ENCODE data around the gene LARGE2. TPM values are rescaled to one million over a fixed set of nuclear protein-coding genes. Genes with fewer than 3 reads are reported as not detected.

The LARGE2 gene
- total and polyA plus RNA-seq, 9 of the 15 experiments (the other 6 are each of a cell fraction or from before 2014, with no cell fraction given), result 0.56 to 14.1 (median 6.6) TPM

DNA sequence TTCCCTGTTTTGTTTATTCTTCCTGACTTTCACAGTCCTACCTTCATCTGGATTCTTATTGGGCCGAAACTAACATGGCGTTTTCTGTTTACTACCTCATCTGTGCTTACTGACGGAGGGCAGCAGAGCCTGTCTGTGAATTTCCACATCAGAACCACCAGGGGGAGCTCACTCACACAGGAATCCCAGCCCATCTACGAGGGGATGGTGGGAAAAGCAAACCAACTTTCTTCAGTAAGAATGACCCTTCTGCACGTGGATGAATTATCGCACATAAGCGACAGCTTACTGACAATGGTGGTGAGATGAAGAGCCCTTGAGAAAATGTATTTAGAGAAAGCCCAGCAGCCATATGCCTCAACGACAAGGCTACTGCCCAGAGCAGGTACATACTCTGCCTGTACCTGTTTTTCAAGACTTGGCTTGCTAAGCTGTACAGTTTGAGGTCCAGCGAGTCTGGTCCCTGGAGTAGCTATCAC, 42.5 kb downstream of the LARGE2 start (continued):
- TF ChIP-seq, protein P1, sequence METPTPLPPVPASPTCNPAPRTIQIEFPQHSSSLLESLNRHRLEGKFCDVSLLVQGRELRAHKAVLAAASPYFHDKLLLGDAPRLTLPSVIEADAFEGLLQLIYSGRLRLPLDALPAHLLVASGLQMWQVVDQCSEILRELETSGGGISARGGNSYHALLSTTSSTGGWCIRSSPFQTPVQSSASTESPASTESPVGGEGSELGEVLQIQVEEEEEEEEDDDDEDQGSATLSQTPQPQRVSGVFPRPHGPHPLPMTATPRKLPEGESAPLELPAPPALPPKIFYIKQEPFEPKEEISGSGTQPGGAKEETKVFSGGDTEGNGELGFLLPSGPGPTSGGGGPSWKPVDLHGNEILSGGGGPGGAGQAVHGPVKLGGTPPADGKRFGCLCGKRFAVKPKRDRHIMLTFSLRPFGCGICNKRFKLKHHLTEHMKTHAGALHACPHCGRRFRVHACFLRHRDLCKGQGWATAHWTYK (CRISPR knock-in tag; IDR thresholded peaks at IDR 0.05), result no peak
- TF ChIP-seq ZEB2 (IDR thresholded peaks at IDR 0.05) (no peak), NONO (IDR thresholded peaks at IDR 0.05; ENCODE audit: low read depth in 2 of 2, low read length in 1 of 2) (no peak), ZC3H8 (IDR thresholded peaks at IDR 0.05) (no peak), ZNF644 (tag; IDR thresholded peaks at IDR 0.05; ENCODE audit: low read depth) (no peak), JUND (IDR thresholded peaks at IDR 0.05; ENCODE audit: borderline replicate concordance, low read depth, low read length) (peak; percentile 35; the same call in 1 of the 2 replicates), JUND (tag; IDR thresholded peaks at IDR 0.05; ENCODE audit: borderline replicate concordance, low read depth, low read length) (peak; percentile 40; the same call in 1 of the 3 replicates), WHSC1 (IDR thresholded peaks at IDR 0.05; ENCODE audit: low read length) (no peak), E2F3 (CRISPR knock-in tag; IDR thresholded peaks at IDR 0.05) (no peak), U2AF2 (optimal IDR thresholded peaks at IDR 0.05; ENCODE audit: low read depth, low read length) (no peak), HDAC1 (IDR thresholded peaks at IDR 0.05) (no peak), FOXA3 (CRISPR knock-in tag; conservative IDR thresholded peaks at IDR 0.05 in 1 of 2, IDR thresholded peaks at IDR 0.05 in 1 of 2) (no peak), BRCA1 (IDR thresholded peaks at IDR 0.05) (no peak), BRCA1 (CRISPR knock-in tag; IDR thresholded peaks at IDR 0.05) (no peak), PURB (CRISPR knock-in tag; IDR thresholded peaks at IDR 0.05; ENCODE audit: low read depth) (no peak), ADNP (tag; IDR thresholded peaks at IDR 0.05) (no peak), POLR3A (IDR thresholded peaks at IDR 0.05; ENCODE audit: borderline replicate concordance, extremely low read depth, insufficient read depth, insufficient read length) (no peak), MCM3 (IDR thresholded peaks at IDR 0.05) (no peak), ZNF121 (CRISPR knock-in tag; conservative IDR thresholded peaks at IDR 0.05) (no peak), RFX7 (CRISPR knock-in tag; IDR thresholded peaks at IDR 0.05) (no peak), ZC3H4 (CRISPR knock-in tag; IDR thresholded peaks at IDR 0.05; ENCODE audit: borderline replicate concordance) (no peak), ZNF12 (CRISPR knock-in tag; IDR thresholded peaks at IDR 0.05) (no peak), ZFX (CRISPR knock-in tag; IDR thresholded peaks at IDR 0.05) (no peak), ZKSCAN8 (CRISPR knock-in tag; IDR thresholded peaks at IDR 0.05) (no peak), KLF6 (CRISPR knock-in tag; IDR thresholded peaks at IDR 0.05; ENCODE audit: borderline replicate concordance) (no peak)
- TF ChIP-seq, protein P2, sequence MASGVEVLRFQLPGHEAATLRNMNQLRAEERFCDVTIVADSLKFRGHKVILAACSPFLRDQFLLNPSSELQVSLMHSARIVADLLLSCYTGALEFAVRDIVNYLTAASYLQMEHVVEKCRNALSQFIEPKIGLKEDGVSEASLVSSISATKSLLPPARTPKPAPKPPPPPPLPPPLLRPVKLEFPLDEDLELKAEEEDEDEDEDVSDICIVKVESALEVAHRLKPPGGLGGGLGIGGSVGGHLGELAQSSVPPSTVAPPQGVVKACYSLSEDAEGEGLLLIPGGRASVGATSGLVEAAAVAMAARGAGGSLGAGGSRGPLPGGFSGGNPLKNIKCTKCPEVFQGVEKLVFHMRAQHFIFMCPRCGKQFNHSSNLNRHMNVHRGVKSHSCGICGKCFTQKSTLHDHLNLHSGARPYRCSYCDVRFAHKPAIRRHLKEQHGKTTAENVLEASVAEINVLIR (CRISPR knock-in tag; IDR thresholded peaks at IDR 0.05), result no peak
- TF ChIP-seq, protein P3, sequence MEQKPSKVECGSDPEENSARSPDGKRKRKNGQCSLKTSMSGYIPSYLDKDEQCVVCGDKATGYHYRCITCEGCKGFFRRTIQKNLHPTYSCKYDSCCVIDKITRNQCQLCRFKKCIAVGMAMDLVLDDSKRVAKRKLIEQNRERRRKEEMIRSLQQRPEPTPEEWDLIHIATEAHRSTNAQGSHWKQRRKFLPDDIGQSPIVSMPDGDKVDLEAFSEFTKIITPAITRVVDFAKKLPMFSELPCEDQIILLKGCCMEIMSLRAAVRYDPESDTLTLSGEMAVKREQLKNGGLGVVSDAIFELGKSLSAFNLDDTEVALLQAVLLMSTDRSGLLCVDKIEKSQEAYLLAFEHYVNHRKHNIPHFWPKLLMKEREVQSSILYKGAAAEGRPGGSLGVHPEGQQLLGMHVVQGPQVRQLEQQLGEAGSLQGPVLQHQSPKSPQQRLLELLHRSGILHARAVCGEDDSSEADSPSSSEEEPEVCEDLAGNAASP (IDR thresholded peaks at IDR 0.05), result no peak
- TF ChIP-seq, protein P4, sequence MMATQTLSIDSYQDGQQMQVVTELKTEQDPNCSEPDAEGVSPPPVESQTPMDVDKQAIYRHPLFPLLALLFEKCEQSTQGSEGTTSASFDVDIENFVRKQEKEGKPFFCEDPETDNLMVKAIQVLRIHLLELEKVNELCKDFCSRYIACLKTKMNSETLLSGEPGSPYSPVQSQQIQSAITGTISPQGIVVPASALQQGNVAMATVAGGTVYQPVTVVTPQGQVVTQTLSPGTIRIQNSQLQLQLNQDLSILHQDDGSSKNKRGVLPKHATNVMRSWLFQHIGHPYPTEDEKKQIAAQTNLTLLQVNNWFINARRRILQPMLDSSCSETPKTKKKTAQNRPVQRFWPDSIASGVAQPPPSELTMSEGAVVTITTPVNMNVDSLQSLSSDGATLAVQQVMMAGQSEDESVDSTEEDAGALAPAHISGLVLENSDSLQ (IDR thresholded peaks at IDR 0.05), result no peak; the same call in 1 of the 2 replicates

All from K562 (cell line).